Keratinocyte (primary cell): ENCODE data around the gene APOL3.

ENCODE experiments used
- CTCF ChIP-seq, 3 experiments: IDR thresholded peaks in 1 of 3; conservative IDR thresholded peaks in 1 of 3; optimal IDR thresholded peaks in 1 of 3; 2 replicates in 2 of 3; 3 replicates in 1 of 3; pipeline versions ENCODE3 to v1.5.1; 2011; ENCODE audit warnings: low read length in 3 of 3, mild to moderate bottlenecking in 3 of 3, moderate library complexity in 2 of 3, control low read depth in 1 of 3, inconsistent platforms in 1 of 3; ENCODE audit not compliant: insufficient read depth in 2 of 3; ENCODE audit errors: extremely low read depth in 1 of 3
- EZH2 ChIP-seq: IDR thresholded peaks from one replicate; pipeline ENCODE4 v1.6.1; 2012; ENCODE audit warnings: inconsistent platforms, mild to moderate bottlenecking, low read length, moderate library complexity

- no peak for TF ChIP-seq CTCF (optimal IDR thresholded peaks at IDR 0.05 in 1 of 3, IDR thresholded peaks at IDR 0.05 in 1 of 3, conservative IDR thresholded peaks at IDR 0.05 in 1 of 3; ENCODE audit: extremely low read depth in 1 of 3, insufficient read depth in 2 of 3, low read length in 3 of 3)
- TF ChIP-seq EZH2, result no peak
Measured at GRCh38 chr22:36097880-36098279, 62.7 kb downstream of the APOL3 start.
